ENCODE measurements around the gene MTOR.

GRCh38 chr1:11151826-11152612, 110.3 kb downstream of the MTOR start:
- TF ChIP-seq CTCF (IDR thresholded peaks at IDR 0.05) (no peak), POLR2AphosphoS5 (IDR thresholded peaks at IDR 0.05) (no peak)

Data from suprapubic skin (tissue), 3 donors.